Left lobe of liver (tissue), 2 donors: Measurements from ENCODE around the gene NGF. TPM values are rescaled to one million over a fixed set of nuclear protein-coding genes. Genes with fewer than 3 reads are reported as not detected.
A peak's percentile ranks its signal among the peaks of the same experiment; 100 is the strongest.
"Not testable (repeated sequence)": the region's sequence is repeated elsewhere in the genome, so short reads cannot be mapped to it uniquely, and the experiment has no call there.

ENCODE experiments used
- ATAC-seq: fragments of 200-7000 bp; cut with Tn5 transposase; one replicate; pipeline ENCODE4 v1.9.1; 2020; ENCODE audit warnings: mild to moderate bottlenecking, moderate library complexity
- DNase-seq: peaks from one replicate; pipeline ENCODE4 v3.0.0-alpha.2; 2020; ENCODE audit warnings: low spot score
- total RNA-seq: library from RNA; stranded (reverse); gene quantifications from one replicate; pipeline ENCODE4 v1.2.1, GENCODE V29; 2021
- donor health status: DM: no; HTN: no; CAD: no; lungs with moderate emphysema.
- donor health status: DM: no; HTN: yes; CAD: no.

The NGF gene
- total RNA-seq, 1 donor from 2014 or later = 0.55 TPM

DNA sequence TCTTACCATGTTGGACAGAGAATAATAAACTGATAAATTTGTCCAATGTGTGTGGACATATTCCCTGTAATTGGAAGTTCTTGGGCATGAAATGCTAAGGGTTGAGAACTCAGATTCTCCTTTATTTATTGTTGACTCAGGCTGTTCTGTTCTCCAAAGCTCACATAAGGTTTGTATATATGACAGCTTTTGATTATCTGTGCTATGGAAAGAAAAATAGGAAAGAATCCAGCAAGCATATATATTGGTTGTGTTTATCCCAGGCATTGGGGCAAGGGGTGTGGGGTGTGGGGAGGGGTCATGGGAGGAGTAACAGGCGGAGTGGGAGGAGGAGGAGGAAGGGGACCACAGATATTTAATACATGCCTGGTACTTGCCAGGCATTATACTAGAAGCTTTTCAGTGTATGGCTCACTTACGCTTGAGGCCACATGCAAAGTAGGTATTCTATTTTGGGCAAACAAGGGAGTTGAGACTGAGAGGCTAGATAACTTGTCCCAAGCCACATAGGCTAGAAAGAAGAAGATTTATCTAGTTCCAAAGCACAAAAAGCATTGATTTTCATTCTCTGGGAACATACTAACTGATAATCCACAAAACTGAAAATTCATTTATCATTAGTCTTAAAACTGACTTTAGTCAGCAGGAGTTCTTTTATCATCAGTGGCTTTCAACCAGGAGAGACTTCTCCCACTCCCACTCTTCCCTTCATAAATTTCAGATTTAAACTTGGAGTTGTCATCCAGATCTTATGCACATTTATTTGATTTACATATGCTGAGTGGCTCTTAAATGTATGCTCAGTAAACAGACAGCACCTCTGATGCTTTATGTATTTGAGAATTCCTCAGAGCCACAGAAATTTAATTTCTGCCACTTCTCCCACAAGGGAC lies 27.2 kb downstream of the NGF start:
- DNase-seq (no peak), ATAC-seq (no peak)

DNA sequence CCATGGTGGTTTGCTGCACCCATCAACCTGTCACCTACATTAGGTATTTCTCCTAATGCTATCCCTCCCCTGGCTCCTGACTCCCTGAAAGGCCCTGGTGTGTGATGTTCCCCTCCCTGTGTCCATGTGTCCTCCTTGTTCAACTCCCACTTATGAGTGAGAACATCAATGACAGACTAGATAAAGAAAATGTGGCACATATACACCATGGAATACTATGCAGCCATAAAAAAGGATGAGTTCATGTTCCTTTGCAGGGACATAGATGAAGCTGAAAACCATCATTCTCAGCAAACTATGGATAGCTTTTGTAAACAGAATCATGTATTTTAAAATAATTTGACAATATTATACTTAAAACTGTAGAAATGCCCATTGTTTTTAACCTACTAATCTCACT lies 28.5 kb downstream of the NGF start:
- not testable (repeated sequence) for ATAC-seq, DNase-seq

DNA sequence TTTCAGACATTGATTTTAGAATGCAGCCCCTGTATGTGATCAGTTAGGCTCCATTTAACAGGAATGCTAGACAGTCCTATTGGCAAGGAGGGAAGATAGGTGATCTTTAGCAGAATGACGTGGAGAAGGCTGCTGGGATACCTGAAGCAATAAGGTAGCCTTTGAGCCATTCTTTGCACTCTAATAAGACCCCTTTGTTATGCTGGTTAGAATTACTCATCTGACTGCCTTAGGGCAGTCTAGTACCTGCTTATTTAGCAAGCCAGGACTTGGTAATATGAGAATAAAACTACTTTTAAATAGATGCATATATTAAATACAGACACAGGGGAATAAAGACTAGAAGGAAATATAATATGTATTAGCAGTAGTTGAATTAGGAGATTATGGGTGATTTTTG lies 29.1 kb downstream of the NGF start:
- no peak for DNase-seq

DNA sequence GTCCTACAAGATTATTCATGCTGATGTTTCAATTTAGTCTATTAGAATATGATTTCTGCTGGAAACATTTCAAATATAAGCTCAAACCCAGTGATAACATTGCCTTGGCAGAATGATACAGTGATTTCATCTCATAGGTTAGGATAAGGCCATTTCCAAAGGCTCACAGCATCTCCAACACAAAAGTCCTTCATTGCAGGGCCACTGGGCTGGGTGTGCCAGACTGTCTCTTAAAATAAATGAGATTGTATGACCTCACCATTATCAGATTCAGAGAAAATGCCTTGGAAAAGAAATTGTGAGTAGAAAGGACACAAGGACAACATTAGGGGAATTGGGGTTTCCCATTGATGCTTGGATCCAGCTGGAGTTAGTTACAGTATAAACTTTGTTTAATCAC lies 30.4 kb downstream of the NGF start:
- no peak for ATAC-seq

More for the DNA sequence above, 29.1 kb downstream of the NGF start:
- ATAC-seq = no peak

DNA sequence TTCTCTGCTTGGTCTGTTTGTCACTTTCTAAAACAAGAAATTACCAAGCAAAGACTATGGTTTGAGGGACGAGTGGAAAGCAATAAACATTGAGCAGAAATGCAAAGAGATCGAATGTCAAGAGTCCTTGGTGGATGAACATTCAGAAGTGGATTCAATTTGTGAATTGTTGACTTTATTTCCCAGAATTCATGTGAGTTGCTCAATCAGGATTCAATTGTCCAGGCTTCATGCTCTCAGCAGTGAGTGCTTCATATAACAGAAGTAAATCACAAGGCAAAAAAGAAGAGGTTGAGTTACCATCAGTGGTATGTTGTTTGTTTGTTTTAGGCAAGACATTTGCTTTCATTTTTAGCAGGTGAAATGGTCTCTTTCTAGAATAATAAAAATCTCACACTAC lies 31.9 kb downstream of the NGF start:
- ATAC-seq (no peak), DNase-seq (no peak)

More for the DNA sequence above, 30.4 kb downstream of the NGF start:
- DNase-seq = no peak

DNA sequence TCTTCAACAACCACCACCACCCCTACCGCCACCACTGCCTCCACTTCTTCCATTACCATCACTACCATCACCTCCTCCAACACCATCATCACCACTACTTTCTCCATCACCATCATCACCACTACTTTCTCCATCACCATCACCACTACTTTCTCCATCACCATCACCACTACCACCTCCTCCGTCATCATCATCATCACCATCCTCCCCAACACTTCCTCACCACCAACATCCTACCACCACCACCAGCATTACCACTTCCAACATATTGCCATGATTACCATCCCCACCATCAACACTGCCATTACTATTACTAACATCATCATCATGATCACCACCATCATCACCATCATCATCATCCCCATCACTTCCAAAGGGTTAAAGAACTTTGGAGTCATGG lies 34.7 kb downstream of the NGF start:
- ATAC-seq (no peak), DNase-seq (no peak)

DNA sequence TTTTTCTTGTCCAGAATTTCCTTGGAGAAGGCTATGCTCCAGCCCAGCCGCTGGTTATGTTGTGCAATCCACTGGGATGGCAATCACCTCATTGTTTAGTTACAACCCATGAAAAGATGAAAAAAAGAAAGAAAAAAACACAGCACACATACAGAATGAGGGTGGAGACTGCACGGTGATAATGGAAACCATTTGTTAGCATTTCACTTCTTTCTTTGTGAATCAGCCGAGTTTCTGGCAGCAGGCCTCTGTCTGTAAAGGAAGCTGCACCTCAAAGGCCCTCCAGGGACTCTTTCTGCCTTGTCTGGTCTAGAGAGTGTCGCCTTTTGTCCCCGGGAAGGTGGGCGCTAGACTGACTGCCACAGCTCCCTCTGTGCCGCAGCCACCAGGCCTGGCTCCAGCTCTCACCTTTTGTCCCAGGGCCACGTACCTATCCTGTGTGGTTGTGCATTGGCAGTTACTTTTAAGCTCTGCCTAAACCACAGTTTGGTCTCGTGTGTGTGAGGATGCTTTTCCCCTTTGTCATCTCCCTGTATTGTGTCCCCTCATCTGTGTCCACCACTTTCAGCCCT lies 35.6 kb downstream of the NGF start:
- ATAC-seq (no peak), DNase-seq (no peak)

DNA sequence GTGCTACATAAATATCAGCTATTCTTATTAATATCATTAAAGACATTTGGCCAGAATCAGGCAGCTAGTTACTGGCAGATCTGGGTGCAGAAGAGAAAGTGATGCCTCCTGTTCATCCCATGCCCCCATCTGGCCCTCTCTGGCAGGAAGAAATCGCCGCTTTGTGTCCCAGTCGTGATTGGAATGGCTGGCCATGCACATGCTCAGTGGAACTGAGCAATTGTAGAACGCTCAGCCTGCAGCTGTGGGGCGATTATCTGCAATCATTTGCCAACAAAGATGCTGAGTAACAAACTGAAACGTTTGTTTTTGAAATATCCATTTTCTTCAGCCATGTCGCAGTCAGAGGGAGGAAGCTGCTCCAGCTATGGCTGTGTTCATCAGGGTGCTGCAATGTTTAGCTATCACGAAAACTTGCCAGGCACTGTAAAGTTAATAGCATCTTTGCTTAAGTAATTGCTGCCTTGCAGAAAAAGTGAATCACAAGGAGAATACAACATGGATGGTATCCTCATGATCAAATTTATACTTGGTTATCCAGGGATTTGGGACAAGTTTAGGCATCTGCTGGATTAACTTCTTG lies 36.5 kb downstream of the NGF start:
- ATAC-seq (no peak), DNase-seq (no peak)

DNA sequence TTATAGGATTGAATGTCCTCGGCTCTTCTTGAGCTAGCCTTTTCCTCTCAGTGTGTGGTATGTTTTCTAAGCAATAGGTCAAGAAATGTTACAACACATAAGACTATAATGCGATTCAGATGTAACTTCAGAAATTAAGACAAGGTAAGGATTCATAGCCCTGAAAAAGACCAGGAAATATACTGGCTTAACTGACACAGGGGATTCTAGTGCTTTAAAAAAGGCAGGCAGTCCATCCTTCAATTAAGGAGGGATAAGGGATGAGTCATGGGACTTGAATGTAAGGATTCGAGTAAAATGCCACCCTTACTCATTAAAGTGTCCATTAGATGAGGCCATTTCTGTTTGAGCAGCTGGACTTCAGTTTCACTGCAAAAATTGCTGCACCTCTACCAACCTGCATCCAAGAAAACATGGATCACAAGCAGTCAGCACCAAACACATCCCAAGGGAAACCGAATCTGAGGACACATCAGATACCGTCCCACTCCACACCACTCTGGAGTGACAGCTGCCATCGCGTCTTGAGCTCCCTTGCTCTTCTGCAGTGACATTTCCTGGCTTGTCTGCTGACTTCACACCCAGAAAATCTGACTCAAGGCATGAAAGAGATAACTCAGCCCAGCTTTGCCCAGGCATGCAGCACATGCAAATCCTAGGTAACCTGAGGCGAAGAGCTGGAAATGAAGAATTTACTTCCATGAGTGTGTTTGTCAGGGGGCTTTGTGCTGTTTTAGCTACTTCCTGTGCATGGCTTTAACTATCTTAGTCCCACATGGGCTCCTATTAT lies 37.8 kb downstream of the NGF start:
- DNase-seq (no peak), ATAC-seq (no peak)

DNA sequence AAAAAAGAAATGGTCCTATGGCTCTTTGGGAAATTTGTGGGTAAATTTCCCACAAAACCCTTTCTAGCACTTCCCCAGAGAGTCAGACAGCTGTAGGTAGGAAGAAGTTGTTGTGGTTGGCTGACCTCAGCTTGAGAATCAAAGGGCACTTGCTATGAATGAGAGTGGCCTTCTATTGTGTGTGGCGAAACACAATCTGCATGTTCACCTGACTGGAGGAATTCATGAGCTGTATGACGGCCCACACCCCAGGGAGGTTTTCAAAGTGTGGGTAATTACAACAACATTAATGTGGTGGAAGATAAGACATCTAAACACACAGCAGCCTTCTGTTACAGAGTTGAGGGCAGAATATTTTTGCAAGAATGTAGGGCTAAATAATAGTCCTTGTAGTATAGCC lies 38.8 kb downstream of the NGF start:
- ATAC-seq (no peak), DNase-seq (no peak)

DNA sequence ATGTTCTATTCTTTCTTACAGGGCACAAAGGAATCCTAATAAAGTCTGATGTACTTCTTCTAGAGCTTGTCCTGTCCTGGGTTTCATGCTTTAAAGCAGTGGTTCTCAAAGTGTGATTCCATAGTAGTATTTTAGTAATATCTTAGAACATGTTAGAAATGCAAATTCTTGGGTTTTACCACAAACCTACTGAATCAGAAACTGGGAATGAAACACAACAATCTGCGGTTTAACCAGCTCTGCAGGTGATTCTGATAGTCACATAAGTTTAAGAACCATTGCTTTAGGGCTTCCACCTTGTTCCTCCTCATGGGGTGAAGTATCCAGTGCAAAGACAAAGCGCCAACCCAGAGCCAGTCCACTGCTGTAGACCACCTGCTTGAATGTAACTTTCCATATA lies 41.1 kb downstream of the NGF start:
- DNase-seq (no peak), ATAC-seq (no peak)

DNA sequence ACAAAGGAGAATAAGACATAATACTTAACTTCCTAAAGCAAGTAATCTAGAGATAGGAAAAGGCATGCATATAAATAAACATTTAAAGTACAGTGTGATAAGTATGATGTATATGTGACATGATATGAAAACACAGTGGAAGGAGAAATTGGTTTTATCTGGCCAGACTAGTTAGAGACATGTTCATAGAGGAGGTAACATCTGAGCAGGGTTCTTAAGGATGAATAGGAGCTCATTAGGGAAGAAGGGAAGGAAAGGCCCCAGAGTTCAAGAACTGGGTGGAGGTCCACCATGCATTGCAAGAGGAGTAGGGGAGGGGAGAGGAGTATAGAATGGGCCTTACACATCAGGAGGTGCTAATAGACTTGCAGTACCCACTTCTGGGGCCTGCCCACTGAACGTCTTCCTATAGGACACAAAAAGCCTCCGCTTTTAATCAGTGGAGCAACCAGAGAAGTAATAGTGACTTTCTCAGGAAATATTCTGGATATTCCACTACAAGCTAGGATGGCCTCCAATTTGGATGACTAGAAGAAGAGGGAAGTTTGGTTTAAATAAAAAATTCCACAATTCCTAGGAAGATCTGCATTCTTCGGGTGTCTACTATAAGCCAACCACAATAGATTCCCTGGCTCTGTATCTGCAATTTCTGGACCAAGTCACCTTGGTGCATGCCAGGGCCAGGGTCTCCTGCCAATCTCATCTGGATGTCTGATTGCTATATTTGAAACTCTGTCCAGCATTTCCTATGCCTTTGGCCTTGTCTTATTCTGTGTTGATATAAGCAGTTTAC lies 41.9 kb downstream of the NGF start:
- no peak for ATAC-seq
- DNase-seq = no peak

DNA sequence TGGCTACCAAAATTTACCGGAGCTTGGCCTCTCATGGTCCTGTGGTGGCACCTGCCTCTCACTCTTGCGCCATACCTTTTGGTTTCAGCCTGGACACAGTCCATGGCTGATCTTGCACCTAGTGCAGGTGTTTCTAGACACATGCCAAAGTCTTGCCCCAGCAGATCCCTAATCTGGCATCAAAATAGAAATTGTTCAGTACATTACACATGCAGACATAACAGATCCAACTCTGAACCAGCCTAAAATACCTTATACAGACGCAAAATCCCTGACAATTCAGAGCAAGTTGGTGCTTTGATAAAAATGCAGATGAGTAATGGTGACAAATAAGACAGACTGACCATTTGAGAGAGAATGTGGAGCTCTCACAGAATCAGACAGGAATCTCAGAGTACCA lies 44.1 kb downstream of the NGF start:
- DNase-seq = no peak
- peak; percentile 33 for ATAC-seq

DNA sequence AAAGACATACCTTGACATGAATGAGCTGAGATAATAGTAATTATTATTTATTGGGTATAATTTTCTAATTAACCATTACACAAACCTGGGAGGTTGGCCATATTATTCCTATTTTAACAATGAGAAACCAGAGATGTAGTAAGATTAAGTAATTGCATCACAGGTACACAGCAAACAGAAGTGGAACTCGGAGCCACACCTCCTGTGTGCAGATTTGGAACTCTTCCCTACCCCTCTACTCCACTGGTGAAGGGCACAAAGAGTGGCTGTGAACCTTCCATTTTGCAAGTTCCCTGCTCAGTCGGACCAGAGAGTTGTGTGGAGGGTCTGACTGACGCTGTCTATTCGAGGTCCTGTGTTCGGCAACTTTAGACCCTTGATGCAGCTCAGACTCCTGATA lies 45.0 kb downstream of the NGF start:
- no peak for DNase-seq
- ATAC-seq = peak; percentile 52

DNA sequence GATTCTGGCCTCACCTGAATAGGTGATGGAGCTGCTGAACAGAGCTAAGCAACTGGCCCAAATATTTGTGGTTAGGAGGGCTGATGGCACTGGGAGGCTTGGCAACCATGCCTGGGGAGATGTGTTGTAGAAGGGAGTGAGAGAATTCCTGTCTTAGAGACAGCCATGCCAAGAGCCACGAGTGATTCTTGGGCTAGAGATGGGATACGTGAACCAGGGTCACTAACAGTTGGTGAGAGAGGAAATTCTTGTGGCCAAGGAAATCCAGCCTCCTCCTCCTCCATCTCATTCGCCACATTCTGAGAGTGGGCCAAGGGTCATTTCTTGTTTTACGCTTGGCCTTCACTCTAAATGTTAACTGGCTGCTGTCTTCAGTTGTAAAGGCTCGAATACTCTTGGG lies 46.3 kb downstream of the NGF start:
- ATAC-seq = no peak
- no peak for DNase-seq

DNA sequence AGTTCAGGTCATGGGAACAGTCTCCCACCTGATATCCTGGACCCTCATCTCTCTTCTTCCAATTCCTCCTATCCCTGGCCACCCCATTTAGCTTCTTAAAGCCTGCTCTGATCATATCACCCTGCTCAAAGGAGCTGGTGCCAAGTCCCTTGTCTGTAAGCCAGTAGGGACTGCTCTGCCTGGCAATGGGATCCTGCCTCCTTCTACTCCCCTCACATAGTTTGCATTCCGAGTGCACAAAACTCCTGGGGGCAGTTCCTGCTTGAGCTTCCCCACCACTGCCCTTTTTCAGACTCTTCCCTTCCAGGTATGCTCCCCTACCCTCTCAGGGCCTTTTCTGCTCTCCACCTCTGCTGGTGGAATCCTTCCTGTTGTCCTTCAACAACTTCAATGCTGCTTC lies 48.1 kb downstream of the NGF start:
- ATAC-seq (no peak), DNase-seq (no peak)

DNA sequence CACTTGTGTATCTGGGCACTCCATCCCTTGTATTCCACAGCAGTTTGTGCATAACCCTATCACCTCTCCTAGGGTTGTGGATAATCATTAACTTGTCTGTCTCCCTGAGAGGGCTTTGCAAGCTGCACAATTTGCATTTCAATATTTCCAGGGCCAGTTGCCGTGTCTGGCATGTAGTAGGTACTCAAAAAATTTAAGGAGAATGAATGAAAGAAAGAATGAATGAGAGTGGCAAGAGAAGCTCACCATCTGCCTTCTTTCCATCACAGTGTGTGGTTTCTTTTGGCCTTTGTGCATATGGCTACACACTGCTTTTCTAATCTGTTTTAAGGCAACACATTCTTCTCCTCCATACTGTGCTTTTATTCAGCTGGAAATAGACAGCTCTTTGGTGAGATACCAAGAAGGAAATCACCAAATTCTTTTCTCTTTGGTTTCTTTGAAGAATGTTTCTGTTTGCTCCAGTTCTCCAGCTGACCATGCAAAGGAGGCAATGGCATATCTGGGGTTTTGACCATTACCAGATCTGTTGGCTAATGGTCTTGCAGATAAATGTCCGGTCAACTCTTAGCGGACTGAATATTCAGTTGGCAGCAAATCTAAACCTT lies 49.4 kb downstream of the NGF start:
- ATAC-seq = no peak

DNA sequence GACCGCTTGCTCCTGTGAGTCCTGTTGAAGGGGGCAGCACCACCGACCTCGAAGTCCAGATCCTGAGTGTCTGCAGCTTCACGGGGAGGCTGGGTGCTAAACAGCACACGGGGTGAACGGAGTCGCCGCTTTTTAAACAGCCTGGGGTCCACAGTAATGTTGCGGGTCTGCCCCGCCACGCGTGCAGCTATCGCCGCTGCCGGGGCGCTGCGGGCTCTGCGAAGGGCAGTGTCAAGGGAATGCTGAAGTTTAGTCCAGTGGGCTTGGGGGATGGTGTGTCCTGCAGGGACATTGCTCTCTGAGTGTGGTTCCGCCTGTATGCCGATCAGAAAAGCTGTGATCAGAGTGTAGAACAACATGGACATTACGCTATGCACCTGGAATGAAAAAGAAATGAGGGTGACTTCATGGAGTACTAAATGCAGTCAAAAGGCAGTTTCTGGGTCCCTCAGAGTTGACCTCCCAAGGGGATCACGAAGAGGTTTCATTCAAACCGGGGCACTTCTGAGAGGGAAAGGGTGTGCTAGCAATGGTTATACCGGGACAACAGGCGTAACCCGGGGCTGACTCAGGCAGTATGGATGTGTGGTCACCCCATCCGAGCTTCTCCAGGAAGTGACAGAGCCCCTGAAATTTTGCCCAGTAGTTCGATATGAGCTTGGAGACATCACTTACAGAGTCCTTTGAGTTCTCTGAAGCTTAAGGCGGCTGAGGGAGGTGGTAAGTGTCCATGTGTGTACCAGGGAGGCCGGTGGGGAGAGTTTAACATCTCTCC lies 51.4 kb downstream of the NGF start:
- ATAC-seq (no peak), DNase-seq (no peak)

More for the DNA sequence above, 49.4 kb downstream of the NGF start:
- DNase-seq = no peak

DNA sequence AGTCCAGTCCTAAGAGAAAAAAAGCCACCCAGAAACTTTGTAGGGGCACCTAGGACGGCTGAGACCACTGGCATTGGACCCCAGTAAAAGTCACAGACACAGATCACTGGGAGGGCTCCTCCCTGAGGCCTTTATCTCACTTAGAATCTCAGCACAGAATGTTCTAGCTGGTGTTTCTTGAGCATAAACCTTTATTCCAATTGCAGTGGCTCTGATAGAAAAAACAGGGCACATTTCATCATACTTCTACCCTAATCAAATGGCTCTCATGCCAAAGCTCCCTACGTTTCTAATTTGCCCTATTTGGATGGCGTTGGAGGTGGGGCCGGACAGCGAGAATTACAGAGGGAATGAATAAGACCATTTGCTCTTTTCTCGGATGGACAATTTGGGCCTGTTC lies 53.8 kb downstream of the NGF start:
- DNase-seq = no peak
- no peak for ATAC-seq
